Activated CD4-positive, alpha-beta T cell treated with anti-CD3 and anti-CD28 coated beads for 36 hours (primary cell): Measurements from ENCODE around the gene C9. TPM values are rescaled to one million over a fixed set of nuclear protein-coding genes. Genes with fewer than 3 reads are reported as not detected.
"Not testable (repeated sequence)": the region's sequence is repeated elsewhere in the genome, so short reads cannot be mapped to it uniquely, and the experiment has no call there.

Experiments
- ATAC-seq: fragments of 200-7000 bp; cut with Tn5 transposase; one replicate; pipeline ENCODE4 v1.10.0; 2021; ENCODE audit warnings: mild to moderate bottlenecking, moderate library complexity
- CTCF ChIA-PET: fragments of 350-600 bp; sonication (Branson Sonifier 250); formaldehyde crosslinking; loops from one replicate; lab custom pipeline; 2021; ENCODE audit warnings: antibody characterized with exemption; lab: Charles Lee
- POLR2A ChIA-PET: fragments of 350-600 bp; sonication (Branson Sonifier 250); formaldehyde crosslinking; loops from one replicate; lab custom pipeline; 2021; ENCODE audit warnings: antibody characterized with exemption, inconsistent platforms; lab: Charles Lee
- DNase-seq: peaks from one replicate; pipeline ENCODE4 v3.0.0-alpha.2; 2020
- H3K27ac Mint-ChIP-seq: one replicate; pipeline ENCODE4 v1.8.0; 2021; ENCODE audit warnings: mixed read lengths
- H3K27me3 Mint-ChIP-seq: one replicate; pipeline ENCODE4 v1.8.0; 2021; ENCODE audit warnings: mixed read lengths
- H3K36me3 Mint-ChIP-seq: one replicate; pipeline ENCODE4 v1.8.0; 2021; ENCODE audit warnings: low read depth, mixed read lengths
- H3K4me1 Mint-ChIP-seq: one replicate; pipeline ENCODE4 v1.8.0; 2021; ENCODE audit warnings: mixed read lengths
- H3K4me3 Mint-ChIP-seq: one replicate; pipeline ENCODE4 v1.8.0; 2021; ENCODE audit warnings: mild to moderate bottlenecking, moderate library complexity, mixed read lengths
- H3K9me3 Mint-ChIP-seq: one replicate; pipeline ENCODE4 v1.8.0; 2021; ENCODE audit warnings: low read depth, mixed read lengths
- intact Hi-C, 2 experiments: fragments of 100-400 bp; cut with DNase I in 1 of 2; cut with micrococcal nuclease in 1 of 2; formaldehyde crosslinking; loops; one replicate each; pipeline versions ENCODE4 v1.14.2 to v1.15.1; 2022 to 2024; cut with DNase I, micrococcal nuclease
- total RNA-seq, 2 experiments: library from RNA; stranded (reverse); gene quantifications; one replicate each; pipeline ENCODE4 v1.2.3, GENCODE V29; 2021

Gene C9
- total RNA-seq, 2 experiments from 2014 or later = not detected

- Mint-ChIP-seq H3K36me3 (peaks cover 2% of the 10 kb centered on the region), H3K4me3 (no peak overlapping the region), H3K27me3 (no peaks in the 10 kb centered on the region), H3K4me1 (peaks cover 10% of the 10 kb centered on the region), H3K27ac (no peak overlapping the region), H3K9me3 (peaks cover 12% of the 10 kb centered on the region)
- DNase-seq = no peak
- POLR2A ChIA-PET = no interaction called here
- ATAC-seq = peak; percentile 36
- intact Hi-C loops = loop anchor here in 1 of 2 experiments (10.0 kb wide), 1 partner anchor 1514 kb away; no protein-coding TSS in a partner anchor
- CTCF ChIA-PET = interaction anchor here (0.6 to 1.7 kb wide), 7 partner anchors 10 to 167 kb away, joined by 3 to 7 read pairs (median 3); partner anchors contain the start of gene FYB1
Observed at GRCh38 chr5:39238366-39239105, 125.8 kb downstream of the C9 start.

GRCh38 chr5:39236718-39237117, 127.6 kb downstream of the C9 start:
- ATAC-seq (no peak), DNase-seq (no peak)
- Mint-ChIP-seq H3K27ac (no peak overlapping the region), H3K4me3 (no peak overlapping the region), H3K27me3 (no peaks in the 10 kb centered on the region), H3K36me3 (peaks cover 2% of the 10 kb centered on the region), H3K4me1 (peaks cover 16% of the 10 kb centered on the region), H3K9me3 (peaks cover 12% of the 10 kb centered on the region)
- ChIA-PET POLR2A (no interaction called here), CTCF (interaction anchor here (0.6 to 1.1 kb wide), 2 partner anchors 20 to 47 kb away, joined by 3 read pairs; no protein-coding TSS in a partner anchor)
- intact Hi-C loops = loop anchor here in 1 of 2 experiments (10.0 kb wide), 1 partner anchor 1512 kb away; no protein-coding TSS in a partner anchor

DNA sequence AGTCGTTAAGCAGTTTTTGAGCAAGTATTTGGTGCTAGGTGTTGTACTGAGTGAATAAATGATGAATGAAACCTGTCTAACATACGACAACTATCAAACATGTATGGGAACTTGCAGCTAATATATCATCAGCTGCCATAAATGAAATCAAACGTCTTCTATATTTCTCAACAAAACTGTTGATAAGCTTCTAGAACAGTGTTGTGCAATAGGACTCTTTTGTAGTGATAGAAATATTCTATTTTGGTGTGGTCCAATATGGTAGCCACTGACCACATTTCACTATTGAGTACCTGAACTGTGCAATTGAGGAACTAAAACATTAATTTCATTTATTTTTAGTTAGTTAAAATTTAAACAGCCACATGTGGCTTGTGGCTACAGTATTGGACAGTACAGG, 128.6 kb downstream of the C9 start:
- peaks cover 9% of the 10 kb centered on the region for H3K9me3 Mint-ChIP-seq
- intact Hi-C loops = loop anchor here in 1 of 2 experiments (10.0 kb wide), 1 partner anchor 1511 kb away; no protein-coding TSS in a partner anchor
- peaks cover 23% of the 10 kb centered on the region for H3K4me1 Mint-ChIP-seq
- no peak overlapping the region for H3K4me3 Mint-ChIP-seq
- DNase-seq (no peak), ATAC-seq (no peak)
- POLR2A ChIA-PET = no interaction called here
- no peak overlapping the region for H3K27ac Mint-ChIP-seq
- CTCF ChIA-PET = interaction anchor here (0.6 to 1.0 kb wide), 3 partner anchors 30 to 59 kb away, joined by 3 read pairs; no protein-coding TSS in a partner anchor
- H3K27me3 Mint-ChIP-seq = no peaks in the 10 kb centered on the region
- peaks cover 2% of the 10 kb centered on the region for H3K36me3 Mint-ChIP-seq

GRCh38 chr5:39234494-39234893, 129.8 kb downstream of the C9 start:
- H3K27me3 Mint-ChIP-seq, ATAC-seq, POLR2A ChIA-PET: not testable (repeated sequence)

More at GRCh38 chr5:39234494-39234893, 129.8 kb downstream of the C9 start:
- intact Hi-C loops = loop anchor here in 1 of 2 experiments (10.0 kb wide), 1 partner anchor 1510 kb away; no protein-coding TSS in a partner anchor
- H3K4me3 Mint-ChIP-seq, H3K27ac Mint-ChIP-seq, DNase-seq, H3K36me3 Mint-ChIP-seq, H3K9me3 Mint-ChIP-seq: not testable (repeated sequence)
- peaks cover 23% of the 10 kb centered on the region for H3K4me1 Mint-ChIP-seq
- CTCF ChIA-PET = interaction anchor here (0.6 to 6.9 kb wide), 4 partner anchors 15 to 311 kb away, joined by 3 to 104 read pairs (median 6); partner anchors contain the start of gene FYB1

Other genes starting within 250 kb of the C9 start
- gene FYB1, start 144.9 kb downstream of the C9 start, total RNA-seq = 100 to 1,000 TPM; 109 to 171 TPM
- under 1 TPM; 0.05 to 0.26 TPM for gene DAB2, start 60.5 kb upstream of the C9 start, total RNA-seq